Left ventricle myocardium superior (tissue), 1 donor: ENCODE results near the gene DISP3. TPM values are rescaled to one million over a fixed set of nuclear protein-coding genes. Genes with fewer than 3 reads are reported as not detected.

ENCODE experiments used
- total RNA-seq: library from RNA; stranded (reverse); fragmentation: NEBNext Ultra II Directional; extraction: Animal tissue kit (Norgen Biotek cat#: 25700); gene quantifications from one replicate; pipeline ENCODE4 v1.2.1, GENCODE V29; 2021
- donor health status: DM: no; HTN: yes; CAD: no; lungs with severe emphysema.

Gene DISP3
- total RNA-seq, 1 donor from 2014 or later, result 0.12 TPM

Other genes starting within 250 kb of the DISP3 start
- 30.7 TPM for gene MTOR, start 216.6 kb upstream of the DISP3 start, total RNA-seq
- 11.8 TPM for gene UBIAD1, start 206.0 kb upstream of the DISP3 start, total RNA-seq
- 3.9 TPM for gene FBXO2, start 175.3 kb downstream of the DISP3 start, total RNA-seq
- 20.4 TPM for gene FBXO44, start 175.7 kb downstream of the DISP3 start, total RNA-seq
- 11.1 TPM for gene FBXO6, start 185.0 kb downstream of the DISP3 start, total RNA-seq
- gene MAD2L2, start 202.0 kb downstream of the DISP3 start, total RNA-seq, result 21.8 TPM
- gene DRAXIN, start 212.6 kb downstream of the DISP3 start, total RNA-seq, result 0.05 TPM